Testis (tissue), 2 donors: ENCODE measurements around the gene MAST4.

Experiments
- CTCF ChIP-seq, 3 experiments: fragments of 450-650 bp in 2 of 3; fragments of 200-600 bp in 1 of 3; sonication (generic) in 1 of 3; IDR thresholded peaks; one replicate each; pipeline ENCODE4 v1.5.1; 2016 to 2019; ENCODE audit warnings: antibody characterized with exemption in 3 of 3, mild to moderate bottlenecking in 2 of 3, moderate library complexity in 1 of 3
- POLR2A ChIP-seq: fragments of 450-650 bp; IDR thresholded peaks from one replicate; pipeline ENCODE4 v1.6.1; 2017; ENCODE audit warnings: antibody characterized with exemption, mild to moderate bottlenecking, moderate library complexity

- TF ChIP-seq CTCF (IDR thresholded peaks at IDR 0.05) (no peak), POLR2A (no peak)
Observed at GRCh38 chr5:67063055-67063454, 466.9 kb downstream of the MAST4 start.
